ENCODE results near the gene NIF3L1. TPM values are rescaled to one million over a fixed set of nuclear protein-coding genes. Genes with fewer than 3 reads are reported as not detected.
A peak's percentile ranks its signal among the peaks of the same experiment; 100 is the strongest.

The NIF3L1 gene
- total and polyA plus RNA-seq, 9 of the 15 experiments (the other 6 are each of a cell fraction or from before 2014, with no cell fraction given), result 26.7 to 89.5 (median 45.6) TPM

DNA sequence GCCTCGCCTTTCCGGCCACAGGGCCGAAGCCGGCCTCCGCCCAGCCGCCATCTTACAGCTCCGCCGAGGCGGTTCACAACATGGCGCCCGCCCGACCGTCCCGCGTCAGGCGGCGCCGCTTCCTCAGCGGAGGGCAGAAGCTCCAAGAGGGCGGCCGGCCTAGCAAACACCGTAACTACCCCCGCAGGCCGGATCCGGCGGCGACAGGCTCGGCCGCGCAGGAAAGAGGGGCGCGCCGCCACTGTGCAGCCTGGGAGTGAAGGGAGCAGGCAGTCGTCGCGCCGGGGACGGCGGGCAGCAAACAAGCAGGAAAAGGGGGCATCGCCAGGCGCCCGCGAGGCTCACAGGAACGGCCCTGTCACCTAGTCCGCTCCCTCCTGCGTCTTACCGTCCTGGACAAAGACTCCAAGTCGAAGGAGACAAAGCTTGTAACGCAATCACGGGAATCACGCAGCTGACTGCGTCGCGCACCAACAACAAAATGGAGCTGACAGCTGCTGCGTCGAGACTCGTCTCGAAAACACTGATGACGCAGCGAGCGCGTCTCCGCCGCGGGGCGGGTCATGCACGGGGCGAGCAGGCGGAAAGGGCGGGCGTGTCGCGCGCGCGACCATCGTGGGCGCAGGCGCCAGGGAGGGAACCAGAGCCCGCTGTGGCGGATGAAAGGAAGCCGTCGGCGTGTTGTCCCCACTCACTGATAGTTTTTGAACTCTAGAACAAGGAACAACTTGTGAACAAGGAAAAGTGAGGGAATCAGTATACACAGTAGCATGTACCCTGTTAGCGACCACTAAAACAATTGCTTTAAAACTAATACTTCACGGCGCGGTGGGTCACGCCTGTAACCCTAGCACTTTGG, 24.8 kb upstream of the NIF3L1 start, which contains the start of gene CLK1 (continued):
- TF ChIP-seq ESRRA (IDR thresholded peaks at IDR 0.05; ENCODE audit: borderline replicate concordance, low read depth) (peak; percentile 45; the same call in 1 of the 2 replicates), COPS2 (conservative IDR thresholded peaks at IDR 0.05) (no peak), SIN3A (IDR thresholded peaks at IDR 0.05; ENCODE audit: borderline replicate concordance in 2 of 2, control insufficient read depth in 1 of 2, low read depth in 2 of 2, low read length in 2 of 2) (peak in 1 of 2 experiments; percentile 20; a peak in 1 of 4 replicates), RAD21 (CRISPR knock-in tag; conservative IDR thresholded peaks at IDR 0.05 in 1 of 2, IDR thresholded peaks at IDR 0.05 in 1 of 2) (no peak), ZNF76 (CRISPR knock-in tag; IDR thresholded peaks at IDR 0.05; ENCODE audit: borderline replicate concordance) (no peak), SREBF1 (IDR thresholded peaks at IDR 0.05; ENCODE audit: borderline replicate concordance, low read depth, low read length) (no peak), ZSCAN29 (IDR thresholded peaks at IDR 0.05) (peak; percentile 66; the same call in 1 of the 2 replicates), KDM4B (IDR thresholded peaks at IDR 0.05; ENCODE audit: borderline replicate concordance in 2 of 2, low read depth in 1 of 2) (no peak), NELFE (IDR thresholded peaks at IDR 0.05; ENCODE audit: insufficient read depth, insufficient read length) (no peak), KLF13 (tag; IDR thresholded peaks at IDR 0.05; ENCODE audit: borderline replicate concordance, low read depth) (no peak; the same call in 1 of the 2 replicates), MCM7 (IDR thresholded peaks at IDR 0.05) (no peak), ZNF766 (CRISPR knock-in tag; conservative IDR thresholded peaks at IDR 0.05) (peak; percentile 36; the same call in 1 of the 2 replicates), TGIF2 (CRISPR knock-in tag; IDR thresholded peaks at IDR 0.05) (peak; percentile 90; the same call in 1 of the 2 replicates), ZNF124 (CRISPR knock-in tag; IDR thresholded peaks at IDR 0.05) (no peak), RBM15 (IDR thresholded peaks at IDR 0.05; ENCODE audit: insufficient read depth, low read length) (no peak), ELF4 (CRISPR knock-in tag; IDR thresholded peaks at IDR 0.05) (no peak; the same call in 1 of the 2 replicates)
- TF ChIP-seq, protein P1, sequence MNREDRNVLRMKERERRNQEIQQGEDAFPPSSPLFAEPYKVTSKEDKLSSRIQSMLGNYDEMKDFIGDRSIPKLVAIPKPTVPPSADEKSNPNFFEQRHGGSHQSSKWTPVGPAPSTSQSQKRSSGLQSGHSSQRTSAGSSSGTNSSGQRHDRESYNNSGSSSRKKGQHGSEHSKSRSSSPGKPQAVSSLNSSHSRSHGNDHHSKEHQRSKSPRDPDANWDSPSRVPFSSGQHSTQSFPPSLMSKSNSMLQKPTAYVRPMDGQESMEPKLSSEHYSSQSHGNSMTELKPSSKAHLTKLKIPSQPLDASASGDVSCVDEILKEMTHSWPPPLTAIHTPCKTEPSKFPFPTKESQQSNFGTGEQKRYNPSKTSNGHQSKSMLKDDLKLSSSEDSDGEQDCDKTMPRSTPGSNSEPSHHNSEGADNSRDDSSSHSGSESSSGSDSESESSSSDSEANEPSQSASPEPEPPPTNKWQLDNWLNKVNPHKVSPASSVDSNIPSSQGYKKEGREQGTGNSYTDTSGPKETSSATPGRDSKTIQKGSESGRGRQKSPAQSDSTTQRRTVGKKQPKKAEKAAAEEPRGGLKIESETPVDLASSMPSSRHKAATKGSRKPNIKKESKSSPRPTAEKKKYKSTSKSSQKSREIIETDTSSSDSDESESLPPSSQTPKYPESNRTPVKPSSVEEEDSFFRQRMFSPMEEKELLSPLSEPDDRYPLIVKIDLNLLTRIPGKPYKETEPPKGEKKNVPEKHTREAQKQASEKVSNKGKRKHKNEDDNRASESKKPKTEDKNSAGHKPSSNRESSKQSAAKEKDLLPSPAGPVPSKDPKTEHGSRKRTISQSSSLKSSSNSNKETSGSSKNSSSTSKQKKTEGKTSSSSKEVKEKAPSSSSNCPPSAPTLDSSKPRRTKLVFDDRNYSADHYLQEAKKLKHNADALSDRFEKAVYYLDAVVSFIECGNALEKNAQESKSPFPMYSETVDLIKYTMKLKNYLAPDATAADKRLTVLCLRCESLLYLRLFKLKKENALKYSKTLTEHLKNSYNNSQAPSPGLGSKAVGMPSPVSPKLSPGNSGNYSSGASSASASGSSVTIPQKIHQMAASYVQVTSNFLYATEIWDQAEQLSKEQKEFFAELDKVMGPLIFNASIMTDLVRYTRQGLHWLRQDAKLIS (CRISPR knock-in tag; IDR thresholded peaks at IDR 0.05), result peak; percentile 98
- TF ChIP-seq, protein P2, sequence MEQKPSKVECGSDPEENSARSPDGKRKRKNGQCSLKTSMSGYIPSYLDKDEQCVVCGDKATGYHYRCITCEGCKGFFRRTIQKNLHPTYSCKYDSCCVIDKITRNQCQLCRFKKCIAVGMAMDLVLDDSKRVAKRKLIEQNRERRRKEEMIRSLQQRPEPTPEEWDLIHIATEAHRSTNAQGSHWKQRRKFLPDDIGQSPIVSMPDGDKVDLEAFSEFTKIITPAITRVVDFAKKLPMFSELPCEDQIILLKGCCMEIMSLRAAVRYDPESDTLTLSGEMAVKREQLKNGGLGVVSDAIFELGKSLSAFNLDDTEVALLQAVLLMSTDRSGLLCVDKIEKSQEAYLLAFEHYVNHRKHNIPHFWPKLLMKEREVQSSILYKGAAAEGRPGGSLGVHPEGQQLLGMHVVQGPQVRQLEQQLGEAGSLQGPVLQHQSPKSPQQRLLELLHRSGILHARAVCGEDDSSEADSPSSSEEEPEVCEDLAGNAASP (IDR thresholded peaks at IDR 0.05), result no peak
- TF ChIP-seq, protein P3, sequence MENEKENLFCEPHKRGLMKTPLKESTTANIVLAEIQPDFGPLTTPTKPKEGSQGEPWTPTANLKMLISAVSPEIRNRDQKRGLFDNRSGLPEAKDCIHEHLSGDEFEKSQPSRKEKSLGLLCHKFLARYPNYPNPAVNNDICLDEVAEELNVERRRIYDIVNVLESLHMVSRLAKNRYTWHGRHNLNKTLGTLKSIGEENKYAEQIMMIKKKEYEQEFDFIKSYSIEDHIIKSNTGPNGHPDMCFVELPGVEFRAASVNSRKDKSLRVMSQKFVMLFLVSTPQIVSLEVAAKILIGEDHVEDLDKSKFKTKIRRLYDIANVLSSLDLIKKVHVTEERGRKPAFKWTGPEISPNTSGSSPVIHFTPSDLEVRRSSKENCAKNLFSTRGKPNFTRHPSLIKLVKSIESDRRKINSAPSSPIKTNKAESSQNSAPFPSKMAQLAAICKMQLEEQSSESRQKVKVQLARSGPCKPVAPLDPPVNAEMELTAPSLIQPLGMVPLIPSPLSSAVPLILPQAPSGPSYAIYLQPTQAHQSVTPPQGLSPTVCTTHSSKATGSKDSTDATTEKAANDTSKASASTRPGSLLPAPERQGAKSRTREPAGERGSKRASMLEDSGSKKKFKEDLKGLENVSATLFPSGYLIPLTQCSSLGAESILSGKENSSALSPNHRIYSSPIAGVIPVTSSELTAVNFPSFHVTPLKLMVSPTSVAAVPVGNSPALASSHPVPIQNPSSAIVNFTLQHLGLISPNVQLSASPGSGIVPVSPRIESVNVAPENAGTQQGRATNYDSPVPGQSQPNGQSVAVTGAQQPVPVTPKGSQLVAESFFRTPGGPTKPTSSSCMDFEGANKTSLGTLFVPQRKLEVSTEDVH (IDR thresholded peaks at IDR 0.05; ENCODE audit: low read depth, partially characterized antibody), result peak; percentile 23

All from K562 (cell line).